ENCODE results near the gene BMP8B.
"Not testable (repeated sequence)": the region's sequence is repeated elsewhere in the genome, so short reads cannot be mapped to it uniquely, and the experiment has no call there.

The BMP8B gene

GRCh38 chr1:39817091-39817932, 28.6 kb upstream of the BMP8B start:
- peak overlapping the region; percentile 29 for H3K4me3 ChIP-seq (ENCODE audit: insufficient read depth, low read length, poor library complexity, severe bottlenecking)

GRCh38 chr1:39816415-39817090, 27.9 kb upstream of the BMP8B start:
- H2AFZ ChIP-seq (ENCODE audit: low read depth, low read length, severe bottlenecking): no peak overlapping the region
- no peaks in the 10 kb centered on the region for H3F3A ChIP-seq (ENCODE audit: insufficient read depth)
- H3K27me3 ChIP-seq (ENCODE audit: low read length): no peaks in the 10 kb centered on the region
- H3K27ac ChIP-seq (ENCODE audit: low read depth, low read length): no peak overlapping the region; the same call in 1 of the 2 replicates
- H3K4me3 ChIP-seq (ENCODE audit: insufficient read depth, low read length, poor library complexity, severe bottlenecking): peak overlapping the region; percentile 29
- peak overlapping the region; percentile 45 for H3K4me2 ChIP-seq (ENCODE audit: low read depth, low read length, poor library complexity, severe bottlenecking)
- TF ChIP-seq EZH2phosphoT487 (conservative IDR thresholded peaks at IDR 0.05; ENCODE audit: low read length) (no peak), CTCF (IDR thresholded peaks at IDR 0.05; ENCODE audit: insufficient read depth, low read length, poor library complexity, severe bottlenecking) (peak; percentile 65)
- no peaks in the 10 kb centered on the region for H3K36me3 ChIP-seq (ENCODE audit: low read length)
- peak overlapping the region; percentile 47 for H3K9ac ChIP-seq (ENCODE audit: low read length)
- H3K79me2 ChIP-seq (ENCODE audit: insufficient read depth, low read length): no peaks in the 10 kb centered on the region
- H4K20me1 ChIP-seq (ENCODE audit: low read depth, low read length): no peaks in the 10 kb centered on the region
- no peaks in the 10 kb centered on the region for H3K9me3 ChIP-seq (ENCODE audit: insufficient read depth, low read length)
- no peaks in the 10 kb centered on the region for H3K9me2 ChIP-seq (replicated peaks; ENCODE audit: insufficient read depth, low read length)

More at GRCh38 chr1:39817091-39817932, 28.6 kb upstream of the BMP8B start:
- not testable (repeated sequence) for H3K9me3 ChIP-seq (ENCODE audit: insufficient read depth, low read length); H4K20me1 ChIP-seq (ENCODE audit: low read depth, low read length); H3K79me2 ChIP-seq (ENCODE audit: insufficient read depth, low read length); H3K27me3 ChIP-seq (ENCODE audit: low read length); H3F3A ChIP-seq (ENCODE audit: insufficient read depth); H3K36me3 ChIP-seq (ENCODE audit: low read length); H3K9me2 ChIP-seq (replicated peaks; ENCODE audit: insufficient read depth, low read length)
- peak overlapping the region; percentile 54 for H2AFZ ChIP-seq (ENCODE audit: low read depth, low read length, severe bottlenecking)
- peak overlapping the region; percentile 47 for H3K9ac ChIP-seq (ENCODE audit: low read length)
- TF ChIP-seq CTCF (IDR thresholded peaks at IDR 0.05; ENCODE audit: insufficient read depth, low read length, poor library complexity, severe bottlenecking): peak; percentile 39
- H3K27ac ChIP-seq (ENCODE audit: low read depth, low read length): peak overlapping the region; percentile 28; the same call in 1 of the 2 replicates
- peak overlapping the region; percentile 45 for H3K4me2 ChIP-seq (ENCODE audit: low read depth, low read length, poor library complexity, severe bottlenecking)

DNA sequence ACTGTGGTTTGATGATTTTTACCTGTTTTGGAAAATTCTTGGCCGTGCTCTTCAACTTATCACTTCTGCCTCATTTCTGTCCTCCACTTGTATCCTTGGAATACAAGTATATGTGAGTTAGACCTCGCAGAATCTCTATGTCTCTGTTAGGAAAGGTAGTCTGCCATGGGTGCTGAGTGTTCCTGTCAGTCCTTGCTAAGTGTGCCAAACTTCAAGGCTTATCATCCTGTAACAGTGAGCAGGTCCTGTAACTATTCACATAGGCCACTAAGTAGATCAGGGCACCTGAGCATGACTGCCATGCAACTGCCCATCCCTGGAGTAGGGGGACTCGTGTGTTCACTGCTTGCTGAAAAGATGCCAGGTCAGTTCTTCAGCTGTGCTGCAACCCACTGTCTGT, 24.2 kb upstream of the BMP8B start:
- no peak overlapping the region for H3K27ac ChIP-seq (ENCODE audit: low read depth, low read length)
- H3K79me2 ChIP-seq (ENCODE audit: insufficient read depth, low read length): no peaks in the 10 kb centered on the region
- no peaks in the 10 kb centered on the region for H3F3A ChIP-seq (ENCODE audit: insufficient read depth)
- no peak overlapping the region for H3K9ac ChIP-seq (ENCODE audit: low read length)
- H2AFZ ChIP-seq (ENCODE audit: low read depth, low read length, severe bottlenecking): no peak overlapping the region
- TF ChIP-seq CTCF (IDR thresholded peaks at IDR 0.05; ENCODE audit: insufficient read depth, low read length, poor library complexity, severe bottlenecking) (no peak), EZH2phosphoT487 (conservative IDR thresholded peaks at IDR 0.05; ENCODE audit: low read length) (no peak)
- H3K4me3 ChIP-seq (ENCODE audit: insufficient read depth, low read length, poor library complexity, severe bottlenecking): no peak overlapping the region
- no peaks in the 10 kb centered on the region for H4K20me1 ChIP-seq (ENCODE audit: low read depth, low read length)
- H3K9me2 ChIP-seq (replicated peaks; ENCODE audit: insufficient read depth, low read length): no peaks in the 10 kb centered on the region
- no peaks in the 10 kb centered on the region for H3K36me3 ChIP-seq (ENCODE audit: low read length)
- no peak overlapping the region for H3K4me2 ChIP-seq (ENCODE audit: low read depth, low read length, poor library complexity, severe bottlenecking)
- no peaks in the 10 kb centered on the region for H3K27me3 ChIP-seq (ENCODE audit: low read length)
- no peaks in the 10 kb centered on the region for H3K9me3 ChIP-seq (ENCODE audit: insufficient read depth, low read length)

All from SU-DHL-6 (cell line).